Subcutaneous abdominal adipose tissue (tissue), 5 donors: ENCODE data around the gene UQCC3.
A peak's percentile ranks its signal among the peaks of the same experiment; 100 is the strongest.
"Not testable (repeated sequence)": the region's sequence is repeated elsewhere in the genome, so short reads cannot be mapped to it uniquely, and the experiment has no call there.

ENCODE experiments used
- H3K27ac ChIP-seq: one replicate; pipeline ENCODE4 v1.7.0; 2013; ENCODE audit warnings: low read depth, mild to moderate bottlenecking, inconsistent platforms, low read length, moderate library complexity
- H3K27me3 ChIP-seq, 5 donors: one replicate each; pipeline ENCODE4 v1.7.0; 2013; ENCODE audit warnings: low read length in 5 of 5, inconsistent platforms in 1 of 5; ENCODE audit not compliant: control insufficient read depth in 5 of 5, insufficient read depth in 4 of 5
- H3K36me3 ChIP-seq, 5 donors: one replicate each; pipeline ENCODE4 v1.7.0; 2013; ENCODE audit warnings: low read length in 5 of 5; ENCODE audit not compliant: control insufficient read depth in 5 of 5, insufficient read depth in 5 of 5
- H3K4me1 ChIP-seq, 5 donors: one replicate each; pipeline ENCODE4 v1.7.0; 2013; ENCODE audit warnings: low read length in 5 of 5, mild to moderate bottlenecking in 3 of 5, moderate library complexity in 1 of 5; ENCODE audit not compliant: control insufficient read depth in 5 of 5, insufficient read depth in 5 of 5
- H3K4me3 ChIP-seq, 5 donors: one replicate each; pipeline ENCODE4 v1.7.0; 2013; ENCODE audit warnings: low read length in 5 of 5, low read depth in 1 of 5
- H3K9ac ChIP-seq, 5 donors: one replicate each; pipeline ENCODE4 v1.7.0; 2013; ENCODE audit warnings: low read length in 5 of 5, mild to moderate bottlenecking in 4 of 5, moderate library complexity in 3 of 5
- H3K9me3 ChIP-seq, 5 donors: one replicate each; pipeline ENCODE4 v1.7.0; 2013; ENCODE audit warnings: low read length in 5 of 5; ENCODE audit not compliant: control insufficient read depth in 5 of 5
- donor health status: healthy.
- donor health status: healthy.
- donor health status: healthy.
- donor health status: healthy.
- donor health status: healthy.

Gene UQCC3

DNA sequence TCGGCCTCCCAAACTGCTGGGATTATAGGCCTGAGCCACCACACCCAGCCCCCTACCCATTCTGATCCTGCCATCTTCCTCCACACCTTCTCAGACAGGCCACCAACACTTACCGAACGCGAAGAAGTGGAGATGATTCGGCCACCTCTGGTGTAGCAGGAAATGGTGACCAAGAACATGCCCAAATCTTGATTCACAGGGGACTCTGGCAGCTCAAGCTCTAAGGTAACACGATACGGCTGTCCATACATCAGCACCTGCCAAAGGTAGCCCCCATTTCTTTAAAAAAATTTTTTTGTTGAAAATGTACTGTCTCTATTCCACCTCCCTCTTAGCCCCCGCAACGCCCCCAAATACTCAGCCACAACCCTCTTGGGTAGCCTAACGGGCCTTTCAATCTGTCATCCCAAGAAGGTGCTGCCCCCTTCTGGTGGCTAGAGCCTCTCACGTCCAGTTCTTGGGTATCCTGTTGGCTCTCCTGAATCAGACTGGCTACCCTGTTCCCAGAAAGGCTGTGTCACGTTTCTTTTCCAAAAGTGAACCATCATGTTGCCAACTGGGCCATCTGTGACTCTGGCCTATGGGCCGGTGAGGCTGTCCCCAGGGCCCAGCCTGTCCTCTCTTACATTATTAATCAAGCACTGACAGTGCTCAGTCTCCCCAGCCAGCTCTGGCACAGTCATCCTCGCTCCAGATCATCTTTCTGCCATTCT, 23.1 kb downstream of the UQCC3 start:
- H3K27me3 ChIP-seq, result no peaks in the 10 kb centered on the region
- H3K9me3 ChIP-seq, result no peaks in the 10 kb centered on the region
- H3K36me3 ChIP-seq, result peaks cover 0 to 42% (median 27%) of the 10 kb centered on the region in 5 donors
- peak overlapping the region; percentile 60 for H3K27ac ChIP-seq
- H3K4me3 ChIP-seq, result no peak overlapping the region
- H3K4me1 ChIP-seq, result peaks cover 7 to 19% (median 17%) of the 10 kb centered on the region in 5 donors
- peak overlapping the region in 2 of 5 donors; percentile 14 to 66 for H3K9ac ChIP-seq

DNA sequence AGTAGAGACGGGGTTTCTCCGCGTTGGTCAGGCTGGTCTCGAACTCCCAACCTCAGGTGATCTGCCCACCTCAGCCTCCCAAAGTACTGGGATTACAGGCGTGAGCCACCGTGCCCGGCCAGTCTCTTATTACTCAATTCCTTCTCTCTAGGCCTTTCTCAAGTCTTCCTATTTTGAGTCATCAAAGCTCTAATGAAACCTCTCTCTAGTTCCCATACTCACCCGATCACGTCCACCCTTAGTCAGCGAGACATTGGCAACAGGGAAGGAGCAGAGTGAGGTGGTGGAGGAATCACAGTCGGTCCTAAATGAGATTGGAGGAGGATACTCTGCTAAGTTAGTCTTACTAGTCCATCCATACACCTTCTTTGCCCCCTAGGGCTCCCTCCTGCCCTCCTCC, 30.8 kb downstream of the UQCC3 start:
- no peak overlapping the region for H3K4me3 ChIP-seq
- no peak overlapping the region for H3K27ac ChIP-seq
- H3K9ac ChIP-seq, result no peak overlapping the region
- no peaks in the 10 kb centered on the region for H3K27me3 ChIP-seq
- no peaks in the 10 kb centered on the region for H3K9me3 ChIP-seq
- peaks cover 2 to 19% (median 16%) of the 10 kb centered on the region in 5 donors for H3K4me1 ChIP-seq
- peaks cover 0 to 12% (median 4%) of the 10 kb centered on the region in 5 donors for H3K36me3 ChIP-seq

DNA sequence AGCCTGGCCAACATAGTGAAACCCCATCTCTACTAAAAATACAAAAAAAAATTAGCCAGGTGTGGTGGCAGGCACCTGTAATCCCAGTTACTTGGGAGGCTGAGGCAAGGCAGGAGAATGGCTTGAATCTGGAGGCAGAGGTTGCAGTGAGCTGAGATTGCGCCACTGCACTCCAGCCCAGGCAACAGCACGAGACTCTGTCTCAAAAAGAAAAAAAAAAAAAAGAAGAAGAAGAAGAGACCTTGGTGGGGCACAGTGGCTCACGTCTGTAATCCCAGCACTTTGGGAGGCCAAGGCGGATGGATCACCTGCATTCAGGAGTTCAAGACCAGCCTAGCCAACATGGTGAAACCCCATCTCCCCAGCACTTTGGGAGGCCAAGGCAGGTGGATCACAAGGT, 32.4 kb downstream of the UQCC3 start:
- Histone ChIP-seq H3K4me1 (peaks cover 2 to 26% (median 23%) of the 10 kb centered on the region in 5 donors), H3K36me3 (peaks cover 0 to 12% (median 4%) of the 10 kb centered on the region in 5 donors)
- not testable (repeated sequence) for H3K27ac ChIP-seq, H3K4me3 ChIP-seq, H3K9ac ChIP-seq, H3K27me3 ChIP-seq, H3K9me3 ChIP-seq

DNA sequence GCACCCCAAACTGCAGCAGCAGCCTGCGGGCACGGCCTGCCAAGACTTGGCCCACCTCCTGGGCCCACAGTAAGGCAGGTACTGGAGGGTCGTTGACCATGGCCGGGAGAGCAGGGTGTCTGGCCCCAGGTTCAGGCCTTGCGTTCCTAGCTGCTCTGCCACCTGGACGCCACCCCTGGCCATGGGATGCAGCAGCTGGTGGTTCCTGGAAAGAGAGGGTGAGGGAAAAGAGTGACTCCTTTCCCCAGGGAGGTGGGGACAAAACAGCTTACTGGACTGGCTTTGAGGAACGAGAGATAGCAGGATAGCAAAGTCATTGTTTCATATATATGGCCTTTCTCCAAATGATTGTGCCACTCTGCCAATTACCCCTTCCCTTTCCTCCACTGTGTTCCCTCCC, 33.9 kb downstream of the UQCC3 start:
- Histone ChIP-seq H3K4me1 (peaks cover 4 to 41% (median 34%) of the 10 kb centered on the region in 5 donors), H3K36me3 (peaks cover 0 to 12% (median 4%) of the 10 kb centered on the region in 5 donors), H3K9me3 (no peaks in the 10 kb centered on the region), H3K27ac (peak overlapping the region; percentile 81), H3K27me3 (no peaks in the 10 kb centered on the region), H3K4me3 (peak overlapping the region; percentile 68 to 90 (median 84)), H3K9ac (peak overlapping the region; percentile 10 to 89 (median 72))

DNA sequence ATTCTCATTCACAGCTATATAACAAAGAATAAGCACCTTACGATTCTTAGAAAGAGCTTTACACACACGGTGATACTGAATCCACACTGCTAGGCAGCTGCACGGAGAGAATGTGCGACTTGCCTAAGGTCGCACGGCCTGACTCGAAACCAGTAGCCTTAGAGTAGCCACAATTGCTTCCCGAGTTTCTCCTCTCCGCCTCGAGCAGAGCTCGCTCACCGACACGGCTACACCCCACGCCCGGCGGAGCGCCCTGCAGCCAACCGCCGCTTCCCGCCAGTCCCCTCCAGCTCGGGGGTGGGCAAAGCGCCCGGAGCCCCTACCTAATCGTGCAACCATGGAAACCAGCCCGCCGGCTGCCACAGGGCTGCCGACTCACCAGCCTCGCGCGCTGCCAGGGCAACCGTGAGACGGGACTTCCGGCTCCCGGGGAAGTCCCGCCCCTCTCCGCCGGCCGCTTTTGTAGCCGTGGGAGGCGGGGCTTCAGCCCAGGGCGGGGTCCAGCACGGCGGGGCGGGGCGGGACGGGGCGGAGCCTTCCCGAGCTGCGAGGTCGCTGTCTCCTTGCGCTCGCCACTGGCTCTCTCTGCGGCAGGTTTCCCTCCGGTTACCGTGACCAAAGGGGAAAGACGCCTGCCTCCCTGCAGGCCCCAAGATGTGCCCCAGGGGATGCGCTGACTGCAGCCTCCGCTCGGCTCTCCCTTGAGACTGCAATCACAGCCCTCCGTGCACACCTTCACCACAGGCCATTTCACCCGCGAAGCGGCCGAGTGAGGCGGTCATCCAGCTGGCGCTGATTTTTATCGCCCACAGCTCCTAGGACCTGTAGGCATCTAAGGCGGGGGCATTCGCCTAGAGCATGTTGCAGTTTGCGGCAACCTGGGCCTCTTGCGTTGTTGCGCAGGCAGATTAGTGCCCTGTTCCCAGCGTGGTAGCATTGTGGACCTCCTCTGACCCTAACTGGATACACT, 34.7 kb downstream of the UQCC3 start:
- H3K27me3 ChIP-seq, result no peaks in the 10 kb centered on the region
- H3K9me3 ChIP-seq, result no peaks in the 10 kb centered on the region
- H3K4me1 ChIP-seq, result peaks cover 4 to 45% (median 36%) of the 10 kb centered on the region in 5 donors
- H3K36me3 ChIP-seq, result peaks cover 2 to 14% (median 7%) of the 10 kb centered on the region in 5 donors
- peak overlapping the region; percentile 10 to 89 (median 72) for H3K9ac ChIP-seq
- peak overlapping the region; percentile 75 to 90 (median 84) for H3K4me3 ChIP-seq
- peak overlapping the region; percentile 81 for H3K27ac ChIP-seq

DNA sequence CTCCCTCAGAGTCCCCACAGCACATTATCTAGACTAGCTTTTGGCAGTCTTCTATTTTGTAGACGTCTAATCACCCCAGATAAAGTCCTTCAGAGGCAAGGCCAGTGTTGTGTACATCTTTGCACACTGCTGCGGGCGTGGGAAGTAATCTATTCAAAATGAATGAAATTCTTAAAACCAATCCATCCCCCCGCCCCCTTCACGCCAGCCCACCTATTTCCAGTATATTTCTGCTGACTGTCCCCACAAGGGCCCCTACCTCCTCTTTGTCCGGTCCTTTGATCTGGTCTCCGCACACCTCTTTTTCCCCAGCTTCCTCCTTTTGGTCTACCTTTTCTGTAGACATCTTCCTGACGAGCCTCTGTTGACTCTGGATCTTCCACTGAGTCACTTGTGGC, 35.4 kb downstream of the UQCC3 start:
- H3K4me1 ChIP-seq, result peaks cover 4 to 45% (median 36%) of the 10 kb centered on the region in 5 donors
- peak overlapping the region; percentile 51 to 85 (median 80) for H3K4me3 ChIP-seq
- peak overlapping the region; percentile 41 for H3K27ac ChIP-seq
- H3K9me3 ChIP-seq, result no peaks in the 10 kb centered on the region
- H3K9ac ChIP-seq, result peak overlapping the region in 2 of 5 donors; percentile 35 to 48
- H3K36me3 ChIP-seq, result peaks cover 0 to 14% (median 11%) of the 10 kb centered on the region in 5 donors
- H3K27me3 ChIP-seq, result no peaks in the 10 kb centered on the region

DNA sequence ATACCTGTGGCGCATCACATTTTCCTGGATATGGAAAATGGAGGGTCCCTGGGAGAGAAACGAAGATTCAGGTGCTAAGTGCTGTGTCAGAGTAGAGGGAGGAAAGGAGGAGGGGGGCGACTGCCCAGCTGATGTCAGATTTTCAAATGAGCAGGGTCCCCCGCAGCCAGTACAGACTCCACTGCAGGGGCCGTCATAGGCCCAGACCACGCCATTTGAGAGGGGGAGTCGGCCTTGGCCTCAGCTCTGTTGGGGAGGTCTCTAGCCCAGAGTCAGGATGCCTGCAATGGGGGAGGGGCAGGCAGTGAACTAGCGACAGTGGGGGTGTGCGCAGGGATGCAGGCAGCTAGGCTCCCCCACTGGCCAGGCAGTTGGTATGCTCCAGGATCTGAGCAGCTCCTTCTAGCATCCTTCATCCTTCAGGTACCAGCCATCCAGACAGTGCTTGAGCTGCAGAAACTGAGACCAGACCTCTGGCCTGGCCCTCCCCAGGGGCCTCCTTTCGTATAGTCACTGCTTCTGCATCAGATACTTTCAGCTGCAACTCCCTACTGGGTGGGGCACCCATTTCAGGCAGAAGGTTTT, 35.9 kb downstream of the UQCC3 start, which contains the start of the genes BSCL2 and GNG3:
Gene BSCL2 (minus strand): TSS at position 148 of the 585 bp plus-strand sequence. CDS start 229 bp downstream, outside the sequence.
Gene GNG3 (plus strand): TSS at position 400 of the 585 bp plus-strand sequence. CDS start 620 bp downstream, outside the sequence.
- H3K27ac ChIP-seq, result peak within 1 kb of the TSS; percentile 41
- H3K36me3 ChIP-seq, result peaks cover 0 to 18% (median 13%) of the 10 kb centered on the region in 5 donors
- peaks cover 4 to 45% (median 36%) of the 10 kb centered on the region in 5 donors for H3K4me1 ChIP-seq
- H3K9ac ChIP-seq, result peak within 1 kb of the TSS in 4 of 5 donors; percentile 35 to 95 (median 59)
- H3K27me3 ChIP-seq, result no peaks in the 10 kb centered on the region
- peak within 1 kb of the TSS; percentile 80 to 97 (median 84) for H3K4me3 ChIP-seq
- H3K9me3 ChIP-seq, result no peaks in the 10 kb centered on the region

DNA sequence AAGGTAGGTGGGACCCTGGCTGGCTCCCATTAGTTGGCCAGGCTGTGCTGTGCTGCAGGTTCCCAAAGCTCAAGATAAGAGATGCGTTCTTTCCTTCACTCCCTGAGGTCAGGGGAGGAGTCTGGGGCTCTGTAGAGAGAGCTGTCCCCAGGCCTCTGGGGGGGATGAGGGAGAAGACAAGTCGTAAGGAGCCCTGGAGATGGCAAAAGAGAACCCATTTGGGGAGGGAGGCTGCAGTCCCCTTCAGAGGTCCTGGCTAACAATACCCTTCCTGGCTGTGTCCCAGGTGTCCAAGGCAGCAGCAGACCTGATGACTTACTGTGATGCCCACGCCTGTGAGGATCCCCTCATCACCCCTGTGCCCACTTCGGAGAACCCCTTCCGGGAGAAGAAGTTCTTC, 36.9 kb downstream of the UQCC3 start:
- Histone ChIP-seq H3K9ac (peak overlapping the region in 4 of 5 donors; percentile 50 to 96 (median 82)), H3K27me3 (no peaks in the 10 kb centered on the region), H3K9me3 (no peaks in the 10 kb centered on the region), H3K36me3 (peaks cover 0 to 28% (median 17%) of the 10 kb centered on the region in 5 donors), H3K4me3 (peak overlapping the region in 4 of 5 donors; percentile 71 to 97 (median 84)), H3K4me1 (peaks cover 4 to 47% (median 43%) of the 10 kb centered on the region in 5 donors), H3K27ac (peak overlapping the region; percentile 99)

DNA sequence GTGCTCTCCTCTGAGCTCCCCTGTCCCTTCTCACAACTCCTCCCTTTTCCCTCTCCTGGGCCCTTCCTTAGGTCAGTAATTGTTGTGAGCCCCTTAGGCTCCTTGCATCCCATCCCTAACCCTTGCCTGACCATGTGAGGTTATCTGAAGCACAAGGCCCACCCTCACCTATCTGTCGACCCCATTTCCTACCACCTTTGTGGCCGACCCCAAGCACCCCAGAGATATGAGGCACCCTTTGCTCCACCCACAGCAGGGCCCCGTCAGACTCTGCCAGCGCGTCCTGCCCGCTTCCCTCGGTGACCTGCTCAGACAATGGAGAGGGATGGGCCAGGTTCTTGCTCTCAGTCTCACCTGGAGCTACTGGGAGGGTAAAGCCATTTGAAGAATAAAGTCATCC, 37.3 kb downstream of the UQCC3 start:
- Histone ChIP-seq H3K4me3 (peak overlapping the region; percentile 71 to 97 (median 82)), H3K9ac (peak overlapping the region; percentile 68 to 98 (median 95)), H3K4me1 (peaks cover 4 to 50% (median 47%) of the 10 kb centered on the region in 5 donors), H3K27me3 (no peaks in the 10 kb centered on the region), H3K27ac (peak overlapping the region; percentile 99), H3K9me3 (no peaks in the 10 kb centered on the region), H3K36me3 (peaks cover 0 to 32% (median 21%) of the 10 kb centered on the region in 5 donors)
